ENCODE data around the gene MCM10. TPM values are rescaled to one million over a fixed set of nuclear protein-coding genes. Genes with fewer than 3 reads are reported as not detected.

MCM10 gene
- total RNA-seq, 1 donor from 2014 or later = 6.3 TPM

Other genes with a start within 250 kb of the MCM10 start
- 0.28 and 1.4 TPM in 2 replicates for gene CCDC3, start 159.8 kb upstream of the MCM10 start, total RNA-seq
- 108 and 123 TPM in 2 replicates for gene OPTN, start 61.4 kb upstream of the MCM10 start, total RNA-seq
- not detected in 2 replicates for gene UCMA, start 72.8 kb downstream of the MCM10 start, total RNA-seq
- gene PHYH, start 138.5 kb downstream of the MCM10 start, total RNA-seq = 9.1 and 10.9 TPM in 2 replicates
- 42.5 and 60.9 TPM in 2 replicates for gene SEPHS1, start 186.7 kb downstream of the MCM10 start, total RNA-seq

Measured in dermis blood vessel endothelial cell (primary cell).